ENCODE results near the gene LAMA2.

LAMA2 gene

GRCh38 chr6:129486327-129486726 lies 603.4 kb downstream of the LAMA2 start:
- H3K79me2 ChIP-seq (ENCODE audit: insufficient read depth, low read length): no peaks in the 10 kb centered on the region
- no peaks in the 10 kb centered on the region for H3K9me2 ChIP-seq (ENCODE audit: low read depth, low read length)
- no peak overlapping the region for H3K27ac ChIP-seq (ENCODE audit: low read depth, low read length, poor library complexity, severe bottlenecking)
- H3K4me3 ChIP-seq (ENCODE audit: low read depth, low read length, poor library complexity, severe bottlenecking): no peak overlapping the region
- H4K20me1 ChIP-seq (ENCODE audit: insufficient read depth, low read length): no peaks in the 10 kb centered on the region
- H3K4me1 ChIP-seq (ENCODE audit: insufficient read depth, low read length, severe bottlenecking): peaks cover 13% of the 10 kb centered on the region
- H3K9ac ChIP-seq (ENCODE audit: low read length): no peak overlapping the region
- H3K4me2 ChIP-seq (ENCODE audit: low read length): no peak overlapping the region
- no peak overlapping the region for H2AFZ ChIP-seq (ENCODE audit: low read length)
- H3K27me3 ChIP-seq (ENCODE audit: insufficient read depth, low read length): no peaks in the 10 kb centered on the region
- no peaks in the 10 kb centered on the region for H3K36me3 ChIP-seq (ENCODE audit: insufficient read depth, low read length)
- H3K9me3 ChIP-seq (ENCODE audit: low read length): no peaks in the 10 kb centered on the region; the same call in 1 of the 2 replicates
- no peaks in the 10 kb centered on the region for H3F3A ChIP-seq (ENCODE audit: insufficient read depth, low read length)
- TF ChIP-seq CTCF (IDR thresholded peaks at IDR 0.05; ENCODE audit: low read length) (no peak), EZH2 (IDR thresholded peaks at IDR 0.05; ENCODE audit: borderline replicate concordance, low read length) (no peak)

GRCh38 chr6:129488313-129488712 lies 605.4 kb downstream of the LAMA2 start:
- no peak overlapping the region for H3K27ac ChIP-seq (ENCODE audit: low read depth, low read length, poor library complexity, severe bottlenecking)
- TF ChIP-seq CTCF (IDR thresholded peaks at IDR 0.05; ENCODE audit: low read length) (no peak), EZH2 (IDR thresholded peaks at IDR 0.05; ENCODE audit: borderline replicate concordance, low read length) (no peak)
- H3K27me3 ChIP-seq (ENCODE audit: insufficient read depth, low read length): no peaks in the 10 kb centered on the region
- no peaks in the 10 kb centered on the region for H4K20me1 ChIP-seq (ENCODE audit: insufficient read depth, low read length)
- H3K9ac ChIP-seq (ENCODE audit: low read length): no peak overlapping the region
- H3K9me3 ChIP-seq (ENCODE audit: low read length): no peaks in the 10 kb centered on the region; the same call in 1 of the 2 replicates
- H3K9me2 ChIP-seq (ENCODE audit: low read depth, low read length): no peaks in the 10 kb centered on the region
- H2AFZ ChIP-seq (ENCODE audit: low read length): no peak overlapping the region
- no peak overlapping the region for H3K4me3 ChIP-seq (ENCODE audit: low read depth, low read length, poor library complexity, severe bottlenecking)
- peaks cover 13% of the 10 kb centered on the region for H3K4me1 ChIP-seq (ENCODE audit: insufficient read depth, low read length, severe bottlenecking)
- H3K4me2 ChIP-seq (ENCODE audit: low read length): no peak overlapping the region
- H3K79me2 ChIP-seq (ENCODE audit: insufficient read depth, low read length): no peaks in the 10 kb centered on the region
- no peaks in the 10 kb centered on the region for H3F3A ChIP-seq (ENCODE audit: insufficient read depth, low read length)
- no peaks in the 10 kb centered on the region for H3K36me3 ChIP-seq (ENCODE audit: insufficient read depth, low read length)

- Histone ChIP-seq H4K20me1 (ENCODE audit: insufficient read depth, low read length) (no peaks in the 10 kb centered on the region), H3K27me3 (ENCODE audit: insufficient read depth, low read length) (no peaks in the 10 kb centered on the region), H3K9ac (ENCODE audit: low read length) (no peak overlapping the region), H3K4me2 (ENCODE audit: low read length) (no peak overlapping the region), H3K4me1 (ENCODE audit: insufficient read depth, low read length, severe bottlenecking) (peaks cover 13% of the 10 kb centered on the region), H2AFZ (ENCODE audit: low read length) (no peak overlapping the region), H3F3A (ENCODE audit: insufficient read depth, low read length) (no peaks in the 10 kb centered on the region), H3K9me3 (ENCODE audit: low read length) (no peaks in the 10 kb centered on the region; the same call in 1 of the 2 replicates), H3K79me2 (ENCODE audit: insufficient read depth, low read length) (no peaks in the 10 kb centered on the region), H3K27ac (ENCODE audit: low read depth, low read length, poor library complexity, severe bottlenecking) (no peak overlapping the region), H3K4me3 (ENCODE audit: low read depth, low read length, poor library complexity, severe bottlenecking) (no peak overlapping the region), H3K36me3 (ENCODE audit: insufficient read depth, low read length) (no peaks in the 10 kb centered on the region), H3K9me2 (ENCODE audit: low read depth, low read length) (no peaks in the 10 kb centered on the region)
- TF ChIP-seq CTCF (IDR thresholded peaks at IDR 0.05; ENCODE audit: low read length) (no peak), EZH2 (IDR thresholded peaks at IDR 0.05; ENCODE audit: borderline replicate concordance, low read length) (no peak)
Observed at GRCh38 chr6:129489215-129489765, 606.4 kb downstream of the LAMA2 start.
